A549 (cell line): Measurements from ENCODE around the gene APOBEC3C. TPM values are rescaled to one million over a fixed set of nuclear protein-coding genes. Genes with fewer than 3 reads are reported as not detected.
"Not testable (repeated sequence)": the region's sequence is repeated elsewhere in the genome, so short reads cannot be mapped to it uniquely, and the experiment has no call there.

Source experiments
- ATAC-seq, 2 experiments: fragments of 200-7000 bp in 1 of 2; fragments of >200 bp in 1 of 2; cut with Nextera tagmentation in 1 of 2; cut with Tn5 transposase in 1 of 2; 3 replicates each; pipeline versions ENCODE4 v1.8.0 to v1.9.1; 2018 to 2020; ENCODE audit warnings: mild to moderate bottlenecking in 1 of 2, moderate library complexity in 1 of 2
- CTCF ChIA-PET: fragments of 300-600 bp; sonication (Branson Sonifier 250); formaldehyde crosslinking; extraction: SDS; loops from one replicate; lab custom pipeline; 2021; ENCODE audit warnings: antibody characterized with exemption, inconsistent platforms; lab: Yijun Ruan, JAX
- POLR2A ChIA-PET: fragments of 350-600 bp; formaldehyde crosslinking; extraction: SDS; loops from one replicate; lab custom pipeline; 2021; ENCODE audit warnings: antibody characterized with exemption, inconsistent platforms; lab: Yijun Ruan, JAX
- DNase-seq, 2 experiments: peaks; one replicate each; pipeline versions ENCODE4 v3.0.0 to v3.0.0-alpha.2; 2011 to 2016; ENCODE audit warnings: low read depth in 1 of 2, low spot score in 1 of 2
- FAIRE-seq: peaks from 2 replicates; lab custom pipeline; 2011; peaks lifted over from hg19 to GRCh38; lab: Jason Lieb, UNC
- H3K27ac ChIP-seq, 2 experiments: fragments of >200 bp; sonication (Bioruptor Twin); formaldehyde crosslinking; 3 replicates each; pipeline ENCODE4 v1.5.1; 2016 to 2017
- H3K4me1 ChIP-seq: fragments of >200 bp; sonication (Bioruptor Twin); formaldehyde crosslinking; 3 replicates; pipeline ENCODE4 v1.6.1; 2016
- H3K4me2 ChIP-seq: fragments of >200 bp; sonication (Bioruptor Twin); formaldehyde crosslinking; 3 replicates; pipeline ENCODE4 v1.6.1; 2016
- H3K4me3 ChIP-seq: fragments of >200 bp; sonication (Bioruptor Twin); formaldehyde crosslinking; 3 replicates; pipeline ENCODE4 v1.5.1; 2016
- H3K9me3 ChIP-seq: fragments of >200 bp; sonication (Bioruptor Twin); formaldehyde crosslinking; 3 replicates; pipeline ENCODE4 v1.6.1; 2016
- CBX2 ChIP-seq: fragments of 200-600 bp; sonication (generic); IDR thresholded peaks from 2 replicates; pipeline ENCODE4 v1.6.1; 2016; ENCODE audit warnings: low read depth, mild to moderate bottlenecking, borderline replicate concordance
- CHD4 ChIP-seq: fragments of 200-600 bp; sonication (generic); IDR thresholded peaks from 2 replicates; pipeline ENCODE4 v1.6.1; 2016; ENCODE audit warnings: antibody characterized with exemption, mild to moderate bottlenecking, borderline replicate concordance
- EHF ChIP-seq: fragments of 250-450 bp; sonication (Bioruptor Pico); IDR thresholded peaks from 2 replicates; pipeline ENCODE4 v1.5.0; 2020; ENCODE audit warnings: mild to moderate bottlenecking
- EHMT2 ChIP-seq: fragments of 200-600 bp; sonication (generic); IDR thresholded peaks from 2 replicates; pipeline ENCODE4 v1.6.1; 2016; ENCODE audit warnings: antibody characterized with exemption, low read depth, mild to moderate bottlenecking, moderate library complexity
- HOXA7 ChIP-seq: fragments of 250-450 bp; sonication (Bioruptor Pico); IDR thresholded peaks from 2 replicates; pipeline ENCODE4 v1.5.0; 2020; ENCODE audit warnings: mild to moderate bottlenecking, moderate library complexity
- KDM5A ChIP-seq: fragments of 200-600 bp; sonication (generic); IDR thresholded peaks from 2 replicates; pipeline ENCODE4 v1.6.1; 2016; ENCODE audit warnings: antibody characterized with exemption, mild to moderate bottlenecking
- MYC ChIP-seq: IDR thresholded peaks from 2 replicates; pipeline ENCODE4 v1.6.1; 2012; ENCODE audit warnings: mild to moderate bottlenecking, inconsistent platforms, low read length, improper control_type of control experiment, borderline replicate concordance
- PHF8 ChIP-seq: fragments of 200-600 bp; sonication (generic); IDR thresholded peaks from 2 replicates; pipeline ENCODE4 v1.6.1; 2016; ENCODE audit warnings: low read depth, mild to moderate bottlenecking, antibody characterized with exemption, moderate library complexity, borderline replicate concordance
- POLR2A ChIP-seq: IDR thresholded peaks from 2 replicates; pipeline ENCODE4 v1.6.1; 2012; ENCODE audit warnings: mild to moderate bottlenecking, low read length
- RAD21 ChIP-seq, 2 experiments: fragments of >200 bp in 1 of 2; sonication (Bioruptor Twin) in 1 of 2; formaldehyde crosslinking in 1 of 2; IDR thresholded peaks in 1 of 2; conservative IDR thresholded peaks in 1 of 2; 2 replicates in 1 of 2; 3 replicates in 1 of 2; pipeline ENCODE4 v1.6.1; 2012 to 2018; ENCODE audit warnings: inconsistent platforms in 1 of 2
- ZC3H11A ChIP-seq: fragments of 450-650 bp; IDR thresholded peaks from 2 replicates; pipeline ENCODE4 v1.6.1; 2014; ENCODE audit warnings: antibody characterized with exemption, mild to moderate bottlenecking
- WGBS: methylation state at CpG from one replicate; pipeline ENCODE4 v1.1.6; 2017; ENCODE audit errors: missing lambda C conversion rate; 5-methylcytosine and 5-hydroxymethylcytosine counted together
- polyA plus RNA-seq, 4 experiments: library from polyadenylated mRNA; depleted of rRNA in 3 of 4; stranded (reverse); fragments of >200 nt; fragmentation: RNase III in 1 of 4; extraction: RNeasy Plus Mini Kit Qiagen cat#74134 plus additional on column Dnase treatment in 1 of 4; gene quantifications; 2 replicates in 3 of 4; 3 replicates in 1 of 4; pipeline ENCODE4 v1.2.3, GENCODE V29; 2011 to 2017
- TF ChIP-seq, protein P1 (sequence below): IDR thresholded peaks from 2 replicates; pipeline ENCODE4 v1.6.1; 2012
- TF ChIP-seq, protein P2 (sequence below): fragments of 200-600 bp; sonication (generic); IDR thresholded peaks from 2 replicates; pipeline ENCODE4 v1.6.1; 2016; ENCODE audit warnings: antibody characterized with exemption, mild to moderate bottlenecking, moderate library complexity
- TF ChIP-seq, protein P3 (sequence below): fragments of 250-450 bp; sonication (Bioruptor Pico); IDR thresholded peaks from 2 replicates; pipeline ENCODE4 v1.5.0; 2021; ENCODE audit warnings: mild to moderate bottlenecking, moderate library complexity, borderline replicate concordance
- TF ChIP-seq, protein P4 (sequence below): fragments of 250-450 bp; sonication (Bioruptor Pico); IDR thresholded peaks from 2 replicates; pipeline ENCODE4 v1.5.0; 2020; ENCODE audit warnings: low read depth, mild to moderate bottlenecking, moderate library complexity

The APOBEC3C gene
- polyA plus RNA-seq, 2 of the 4 experiments (the other 2 are of a cell fraction): 15.1 to 31.7 TPM

- TF ChIP-seq MYC: no peak
- TF ChIP-seq, all 56 proteins: peak for 0
Measured at GRCh38 chr22:38987171-38987895, 26.7 kb upstream of the APOBEC3C start (continued).

DNA sequence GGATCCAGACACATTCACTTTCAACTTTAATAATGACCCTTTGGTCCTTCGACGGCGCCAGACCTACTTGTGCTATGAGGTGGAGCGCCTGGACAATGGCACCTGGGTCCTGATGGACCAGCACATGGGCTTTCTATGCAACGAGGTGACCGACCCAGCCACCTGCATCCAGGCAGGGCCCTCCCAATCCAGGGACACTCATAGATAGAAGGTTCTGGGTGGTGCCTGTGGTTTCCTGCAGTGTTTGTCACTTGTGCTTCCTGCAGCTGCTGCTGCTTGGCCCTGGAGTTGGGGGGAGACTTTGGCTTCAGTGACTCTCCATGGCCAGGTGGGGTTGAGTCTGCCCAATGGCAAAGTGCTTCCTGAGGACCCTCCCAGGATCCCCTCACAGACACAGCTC lies 24.6 kb upstream of the APOBEC3C start:
- WGBS: 94% methylated on average over 6 of the region's 6 CpGs

GRCh38 chr22:38992871-38993371 lies 21.1 kb upstream of the APOBEC3C start:
- CTCF ChIA-PET: interaction anchor here (1.1 kb wide), 1 partner anchor 129 kb away, joined by 3 read pairs; no protein-coding TSS in a partner anchor
- not testable (repeated sequence) for FAIRE-seq, H3K4me1 ChIP-seq

More for the DNA sequence above, 24.6 kb upstream of the APOBEC3C start:
- POLR2A ChIA-PET: no interaction called here
- ATAC-seq (no peak), FAIRE-seq (no peak), DNase-seq (no peak)
- H3K27ac ChIP-seq: no peak overlapping the region
- TF ChIP-seq EHMT2: no peak
- CTCF ChIA-PET: no interaction called here
- H3K4me2 ChIP-seq: no peak overlapping the region
- H3K4me1 ChIP-seq: no peaks in the 10 kb centered on the region
- no peaks in the 10 kb centered on the region for H3K9me3 ChIP-seq
- H3K4me3 ChIP-seq: no peak overlapping the region

DNA sequence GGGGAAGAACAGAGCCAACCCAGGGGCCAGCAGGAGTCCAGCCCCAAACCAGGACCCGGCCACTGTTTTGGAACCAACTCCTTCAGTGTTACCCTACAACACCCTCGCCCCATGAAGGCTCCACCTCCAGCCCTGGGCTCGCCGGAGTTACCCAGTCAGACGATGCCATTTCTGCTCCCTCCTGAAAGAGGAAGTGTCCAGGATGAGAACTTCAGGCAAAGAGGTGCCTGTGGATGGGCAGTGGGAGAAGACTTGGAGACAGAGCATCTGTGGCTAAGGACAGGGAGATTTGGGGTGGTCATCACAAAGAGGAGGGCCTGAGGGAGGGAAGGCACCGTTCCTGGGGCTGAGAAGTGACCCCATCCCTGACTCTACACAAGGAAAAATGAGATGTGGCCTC lies 18.0 kb upstream of the APOBEC3C start:
- ChIA-PET POLR2A (no interaction called here), CTCF (interaction anchor here (2.1 kb wide), 1 partner anchor 126 kb away, joined by 10 read pairs; no protein-coding TSS in a partner anchor)
- 64% methylated on average over 6 of the region's 6 CpGs for WGBS

More at GRCh38 chr22:38992871-38993371, 21.1 kb upstream of the APOBEC3C start:
- H3K9me3 ChIP-seq, DNase-seq, H3K27ac ChIP-seq, POLR2A ChIA-PET, ATAC-seq, H3K4me3 ChIP-seq, H3K4me2 ChIP-seq: not testable (repeated sequence)
- 90% methylated on average over 2 of the region's 12 CpGs for WGBS

More for the DNA sequence above, 18.0 kb upstream of the APOBEC3C start:
- no peak for ATAC-seq
- Histone ChIP-seq H3K9me3 (no peaks in the 10 kb centered on the region), H3K27ac (no peak overlapping the region), H3K4me2 (no peak overlapping the region), H3K4me3 (no peak overlapping the region), H3K4me1 (no peaks in the 10 kb centered on the region)
- no peak for FAIRE-seq
- TF ChIP-seq KDM5A (no peak), POLR2A (no peak), PHF8 (no peak), CHD4 (no peak), MYC (no peak), EHF (CRISPR knock-in tag) (no peak), HOXA7 (CRISPR knock-in tag) (no peak), ZC3H11A (no peak), RAD21 (conservative IDR thresholded peaks at IDR 0.05 in 1 of 2, IDR thresholded peaks at IDR 0.05 in 1 of 2) (no peak), CBX2 (no peak)
- TF ChIP-seq, protein P1, sequence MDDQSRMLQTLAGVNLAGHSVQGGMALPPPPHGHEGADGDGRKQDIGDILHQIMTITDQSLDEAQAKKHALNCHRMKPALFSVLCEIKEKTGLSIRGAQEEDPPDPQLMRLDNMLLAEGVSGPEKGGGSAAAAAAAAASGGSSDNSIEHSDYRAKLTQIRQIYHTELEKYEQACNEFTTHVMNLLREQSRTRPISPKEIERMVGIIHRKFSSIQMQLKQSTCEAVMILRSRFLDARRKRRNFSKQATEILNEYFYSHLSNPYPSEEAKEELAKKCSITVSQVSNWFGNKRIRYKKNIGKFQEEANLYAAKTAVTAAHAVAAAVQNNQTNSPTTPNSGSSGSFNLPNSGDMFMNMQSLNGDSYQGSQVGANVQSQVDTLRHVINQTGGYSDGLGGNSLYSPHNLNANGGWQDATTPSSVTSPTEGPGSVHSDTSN: no peak
- TF ChIP-seq, protein P2, sequence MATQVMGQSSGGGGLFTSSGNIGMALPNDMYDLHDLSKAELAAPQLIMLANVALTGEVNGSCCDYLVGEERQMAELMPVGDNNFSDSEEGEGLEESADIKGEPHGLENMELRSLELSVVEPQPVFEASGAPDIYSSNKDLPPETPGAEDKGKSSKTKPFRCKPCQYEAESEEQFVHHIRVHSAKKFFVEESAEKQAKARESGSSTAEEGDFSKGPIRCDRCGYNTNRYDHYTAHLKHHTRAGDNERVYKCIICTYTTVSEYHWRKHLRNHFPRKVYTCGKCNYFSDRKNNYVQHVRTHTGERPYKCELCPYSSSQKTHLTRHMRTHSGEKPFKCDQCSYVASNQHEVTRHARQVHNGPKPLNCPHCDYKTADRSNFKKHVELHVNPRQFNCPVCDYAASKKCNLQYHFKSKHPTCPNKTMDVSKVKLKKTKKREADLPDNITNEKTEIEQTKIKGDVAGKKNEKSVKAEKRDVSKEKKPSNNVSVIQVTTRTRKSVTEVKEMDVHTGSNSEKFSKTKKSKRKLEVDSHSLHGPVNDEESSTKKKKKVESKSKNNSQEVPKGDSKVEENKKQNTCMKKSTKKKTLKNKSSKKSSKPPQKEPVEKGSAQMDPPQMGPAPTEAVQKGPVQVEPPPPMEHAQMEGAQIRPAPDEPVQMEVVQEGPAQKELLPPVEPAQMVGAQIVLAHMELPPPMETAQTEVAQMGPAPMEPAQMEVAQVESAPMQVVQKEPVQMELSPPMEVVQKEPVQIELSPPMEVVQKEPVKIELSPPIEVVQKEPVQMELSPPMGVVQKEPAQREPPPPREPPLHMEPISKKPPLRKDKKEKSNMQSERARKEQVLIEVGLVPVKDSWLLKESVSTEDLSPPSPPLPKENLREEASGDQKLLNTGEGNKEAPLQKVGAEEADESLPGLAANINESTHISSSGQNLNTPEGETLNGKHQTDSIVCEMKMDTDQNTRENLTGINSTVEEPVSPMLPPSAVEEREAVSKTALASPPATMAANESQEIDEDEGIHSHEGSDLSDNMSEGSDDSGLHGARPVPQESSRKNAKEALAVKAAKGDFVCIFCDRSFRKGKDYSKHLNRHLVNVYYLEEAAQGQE: no peak
- TF ChIP-seq, protein P3, sequence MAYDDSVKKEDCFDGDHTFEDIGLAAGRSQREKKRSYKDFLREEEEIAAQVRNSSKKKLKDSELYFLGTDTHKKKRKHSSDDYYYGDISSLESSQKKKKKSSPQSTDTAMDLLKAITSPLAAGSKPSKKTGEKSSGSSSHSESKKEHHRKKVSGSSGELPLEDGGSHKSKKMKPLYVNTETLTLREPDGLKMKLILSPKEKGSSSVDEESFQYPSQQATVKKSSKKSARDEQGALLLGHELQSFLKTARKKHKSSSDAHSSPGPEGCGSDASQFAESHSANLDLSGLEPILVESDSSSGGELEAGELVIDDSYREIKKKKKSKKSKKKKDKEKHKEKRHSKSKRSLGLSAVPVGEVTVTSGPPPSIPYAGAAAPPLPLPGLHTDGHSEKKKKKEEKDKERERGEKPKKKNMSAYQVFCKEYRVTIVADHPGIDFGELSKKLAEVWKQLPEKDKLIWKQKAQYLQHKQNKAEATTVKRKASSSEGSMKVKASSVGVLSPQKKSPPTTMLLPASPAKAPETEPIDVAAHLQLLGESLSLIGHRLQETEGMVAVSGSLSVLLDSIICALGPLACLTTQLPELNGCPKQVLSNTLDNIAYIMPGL (CRISPR knock-in tag): no peak
- TF ChIP-seq, protein P4, sequence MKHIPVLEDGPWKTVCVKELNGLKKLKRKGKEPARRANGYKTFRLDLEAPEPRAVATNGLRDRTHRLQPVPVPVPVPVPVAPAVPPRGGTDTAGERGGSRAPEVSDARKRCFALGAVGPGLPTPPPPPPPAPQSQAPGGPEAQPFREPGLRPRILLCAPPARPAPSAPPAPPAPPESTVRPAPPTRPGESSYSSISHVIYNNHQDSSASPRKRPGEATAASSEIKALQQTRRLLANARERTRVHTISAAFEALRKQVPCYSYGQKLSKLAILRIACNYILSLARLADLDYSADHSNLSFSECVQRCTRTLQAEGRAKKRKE (CRISPR knock-in tag): no peak
- DNase-seq: no peak
